K562 (cell line): ENCODE measurements around the gene HSPB6. TPM values are rescaled to one million over a fixed set of nuclear protein-coding genes. Genes with fewer than 3 reads are reported as not detected.

ENCODE experiments used
- AFF4 ChIP-seq: sonication (generic); formaldehyde crosslinking; IDR thresholded peaks from 2 replicates; pipeline ENCODE4 v1.8.0; 2023; ENCODE audit warnings: mild to moderate bottlenecking, missing genetic modification reagents
- ARID2 ChIP-seq: fragments of 450-650 bp; IDR thresholded peaks from 2 replicates; pipeline ENCODE4 v1.6.1; 2017; ENCODE audit warnings: antibody characterized with exemption, mild to moderate bottlenecking
- BCOR ChIP-seq: fragments of 450-650 bp; IDR thresholded peaks from 2 replicates; pipeline ENCODE4 v1.6.1; 2016
- CBFA2T3 ChIP-seq: fragments of 450-650 bp; IDR thresholded peaks from 2 replicates; pipeline ENCODE4 v1.6.1; 2017
- DEAF1 ChIP-seq: fragments of 450-650 bp; formaldehyde crosslinking; IDR thresholded peaks from 2 replicates; pipeline ENCODE4 v1.4.0; 2020; ENCODE audit warnings: mild to moderate bottlenecking, moderate library complexity
- FOS ChIP-seq: IDR thresholded peaks from 3 replicates; pipeline ENCODE4 v1.6.1; 2011; ENCODE audit not compliant: insufficient read length; ENCODE audit errors: extremely low read depth
- FOXK2 ChIP-seq, 2 experiments: fragments of 450-650 bp; IDR thresholded peaks in 1 of 2; conservative IDR thresholded peaks in 1 of 2; 2 replicates each; pipeline ENCODE4 v1.6.1; 2016; ENCODE audit warnings: low read depth in 2 of 2, mild to moderate bottlenecking in 1 of 2
- HMG20A ChIP-seq: fragments of 450-650 bp; formaldehyde crosslinking; conservative IDR thresholded peaks from 2 replicates; pipeline ENCODE4 v1.4.0; 2020; ENCODE audit warnings: mild to moderate bottlenecking, mixed read lengths
- NFYB ChIP-seq: IDR thresholded peaks from 2 replicates; pipeline ENCODE4 v1.6.1; 2011; ENCODE audit warnings: mild to moderate bottlenecking, moderate library complexity; ENCODE audit not compliant: insufficient read length; ENCODE audit errors: extremely low read depth
- NR1H2 ChIP-seq: sonication (generic); formaldehyde crosslinking; IDR thresholded peaks from 2 replicates; pipeline ENCODE4 v1.4.0; 2020; ENCODE audit warnings: mild to moderate bottlenecking, missing genetic modification reagents
- POLR2G ChIP-seq: fragments of 200-400 bp; formaldehyde crosslinking; IDR thresholded peaks from 2 replicates; pipeline ENCODE4 v1.6.1; 2017; ENCODE audit warnings: low read depth, mild to moderate bottlenecking, antibody characterized with exemption, low read length, moderate library complexity
- POLR3A ChIP-seq: IDR thresholded peaks from 2 replicates; pipeline ENCODE4 v1.6.1; 2011; ENCODE audit warnings: borderline replicate concordance, mild to moderate bottlenecking, moderate library complexity; ENCODE audit not compliant: insufficient read length, insufficient read depth; ENCODE audit errors: extremely low read depth
- TAF7 ChIP-seq: fragments of 450-650 bp; IDR thresholded peaks from 2 replicates; pipeline ENCODE4 v1.6.1; 2016; ENCODE audit warnings: missing genetic modification characterization, missing compliant biosample characterization
- TFAM ChIP-seq: fragments of 250-450 bp; sonication (Bioruptor Pico); conservative IDR thresholded peaks from 2 replicates; pipeline ENCODE4 v1.5.0; 2021; ENCODE audit warnings: mild to moderate bottlenecking, moderate library complexity
- ZHX1 ChIP-seq: fragments of 150-350 bp; conservative IDR thresholded peaks from 2 replicates; pipeline ENCODE4 v1.6.1; 2014; ENCODE audit warnings: low read length
- ZNF12 ChIP-seq: sonication (generic); formaldehyde crosslinking; IDR thresholded peaks from 2 replicates; pipeline ENCODE4 v1.4.0; 2020; ENCODE audit warnings: mild to moderate bottlenecking, missing genetic modification reagents
- ZNF431 ChIP-seq: sonication (generic); formaldehyde crosslinking; IDR thresholded peaks from 2 replicates; pipeline ENCODE4 v1.8.0; 2022; ENCODE audit warnings: mild to moderate bottlenecking, missing genetic modification reagents
- ZNF766 ChIP-seq: fragments of 200-800 bp; sonication (Bioruptor generic); conservative IDR thresholded peaks from 2 replicates; pipeline ENCODE4 v1.6.1; 2016; ENCODE audit warnings: missing genetic modification characterization, missing compliant biosample characterization
- polyA plus RNA-seq, 8 experiments: library from polyadenylated mRNA; depleted of rRNA in 4 of 8; stranded (reverse) in 5 of 8; unstranded in 3 of 8; fragments of >200 nt; fragmentation: Nextera tagmentation in 2 of 8; fragmentation: Illumina TruSeq in 1 of 8; extraction: Ambion mirVana in 2 of 8; extraction: Trizol in 1 of 8; gene quantifications; 2 replicates each; pipeline versions ENCODE4 v1.2.1 to v1.2.3, GENCODE V29; 2011 to 2014; ENCODE audit warnings: inconsistent platforms in 1 of 8, missing spikeins in 1 of 8
- total RNA-seq, 7 experiments: library from RNA; depleted of rRNA in 6 of 7; stranded (reverse); fragments of >200 nt in 6 of 7; fragmentation: Illumina TruSeq in 2 of 7; extraction: Trizol in 2 of 7; gene quantifications; 2 replicates each; pipeline versions ENCODE4 v1.2.1 to v1.2.3, GENCODE V29; 2011 to 2021; ENCODE audit warnings: low replicate concordance in 1 of 7

The HSPB6 gene
- total and polyA plus RNA-seq, 9 of the 15 experiments (the other 6 are each of a cell fraction or from before 2014, with no cell fraction given): 0.55 TPM; not detected in 8

- 0 out of 2 replicates have a peak, but pooled peaks have one; percentile 35 for TF ChIP-seq ZNF431 (CRISPR knock-in tag)
- TF ChIP-seq NR1H2 (CRISPR knock-in tag): no peak
- TF ChIP-seq BCOR: peak; percentile 55; the same call in 1 of the 2 replicates
- TF ChIP-seq POLR2G: peak; percentile 88
- TF ChIP-seq HMG20A (CRISPR knock-in tag): no peak
- no peak for TF ChIP-seq TAF7 (tag)
- no peak for TF ChIP-seq ZHX1
- TF ChIP-seq AFF4 (CRISPR knock-in tag): peak; percentile 67
- peak; percentile 92 for TF ChIP-seq DEAF1 (CRISPR knock-in tag)
- 0 out of 2 replicates have a peak, but pooled peaks have one; percentile 38 for TF ChIP-seq ZNF12 (CRISPR knock-in tag)
- peak; percentile 88 for TF ChIP-seq ARID2
- no peak for TF ChIP-seq TFAM (CRISPR knock-in tag)
- no peak for TF ChIP-seq NFYB
- no peak for TF ChIP-seq POLR3A
- TF ChIP-seq FOS: no peak
- TF ChIP-seq CBFA2T3: no peak
- no peak for TF ChIP-seq FOXK2 (conservative IDR thresholded peaks at IDR 0.05 in 1 of 2, IDR thresholded peaks at IDR 0.05 in 1 of 2; ENCODE audit: low read depth in 2 of 2)
- TF ChIP-seq ZNF766 (CRISPR knock-in tag): peak; percentile 99
Measured at GRCh38 chr19:35716801-35717664, 39.8 kb downstream of the HSPB6 start (continued).
